Renal cortical epithelial cell (primary cell): ENCODE data around the gene CCDC40. TPM values are rescaled to one million over a fixed set of nuclear protein-coding genes. Genes with fewer than 3 reads are reported as not detected.
"Not testable (repeated sequence)": the region's sequence is repeated elsewhere in the genome, so short reads cannot be mapped to it uniquely, and the experiment has no call there.

Source experiments
- DNase-seq: peaks from one replicate; pipeline ENCODE4 v3.0.0-alpha.2; 2011; ENCODE audit warnings: low read depth
- total RNA-seq: library from RNA; depleted of rRNA; stranded (reverse); fragments of >200 nt; gene quantifications from 2 replicates; pipeline ENCODE4 v1.2.3, GENCODE V29; 2014

The CCDC40 gene
- total RNA-seq, 1 donor from 2014 or later = 23.4 TPM

DNA sequence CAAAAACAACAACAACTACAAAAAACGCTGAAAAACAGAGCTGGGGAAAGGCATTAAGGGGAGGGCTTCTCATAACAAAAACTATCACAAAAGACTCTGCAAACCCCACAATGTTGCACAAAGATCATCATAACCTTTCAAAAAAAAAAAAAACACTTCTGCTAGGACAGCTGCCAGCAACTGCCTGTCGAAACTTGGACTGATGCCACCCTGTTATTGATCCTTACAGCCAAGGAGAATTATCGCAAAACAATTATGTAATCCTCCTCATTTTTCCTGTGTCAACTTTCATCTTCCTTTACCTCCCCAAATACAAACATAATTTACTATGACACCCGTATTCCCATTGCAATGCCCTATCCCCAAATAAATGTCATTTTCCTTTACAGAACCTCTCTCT, 9.3 kb downstream of the CCDC40 start:
- DNase-seq = no peak

DNA sequence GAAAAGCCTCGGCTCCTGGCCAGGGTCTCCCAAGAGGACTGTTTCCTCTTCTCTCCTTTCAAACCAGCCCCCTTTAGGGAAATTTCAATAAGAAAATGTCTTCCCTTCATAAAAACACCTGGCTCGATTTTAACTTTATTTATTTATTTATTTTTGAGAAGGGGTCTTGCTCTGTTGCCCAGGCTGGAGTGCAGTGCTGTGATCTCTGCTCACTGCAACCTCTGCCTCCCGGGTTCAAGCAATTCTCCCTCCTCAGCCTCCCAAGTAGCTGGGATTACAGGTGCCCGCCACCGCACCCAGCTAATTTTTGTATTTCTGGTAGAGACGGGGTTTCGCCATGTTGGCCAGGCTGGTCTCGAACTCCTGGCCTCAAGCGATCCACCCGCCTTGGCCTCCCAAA, 10.3 kb downstream of the CCDC40 start:
- DNase-seq = not testable (repeated sequence)

DNA sequence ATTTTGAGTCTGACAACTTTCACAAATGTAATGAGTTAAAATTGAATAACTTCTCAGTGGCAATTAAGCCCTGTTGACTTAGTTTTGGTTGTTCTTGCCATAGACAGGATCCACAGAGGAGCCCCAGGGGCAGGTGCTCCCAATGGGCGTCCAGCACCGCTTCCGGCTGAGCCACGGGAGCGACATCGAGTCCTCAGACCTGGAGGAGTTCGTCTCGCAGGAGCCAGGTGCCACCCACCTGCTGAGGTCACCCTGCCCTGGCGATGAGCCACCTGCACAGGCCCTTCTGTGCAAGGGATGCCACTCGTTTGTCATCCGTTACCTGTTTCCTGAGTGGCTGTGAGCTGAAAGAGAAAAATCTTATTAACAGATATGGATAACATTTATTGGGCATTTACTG, 10.7 kb downstream of the CCDC40 start:
- no peak for DNase-seq

DNA sequence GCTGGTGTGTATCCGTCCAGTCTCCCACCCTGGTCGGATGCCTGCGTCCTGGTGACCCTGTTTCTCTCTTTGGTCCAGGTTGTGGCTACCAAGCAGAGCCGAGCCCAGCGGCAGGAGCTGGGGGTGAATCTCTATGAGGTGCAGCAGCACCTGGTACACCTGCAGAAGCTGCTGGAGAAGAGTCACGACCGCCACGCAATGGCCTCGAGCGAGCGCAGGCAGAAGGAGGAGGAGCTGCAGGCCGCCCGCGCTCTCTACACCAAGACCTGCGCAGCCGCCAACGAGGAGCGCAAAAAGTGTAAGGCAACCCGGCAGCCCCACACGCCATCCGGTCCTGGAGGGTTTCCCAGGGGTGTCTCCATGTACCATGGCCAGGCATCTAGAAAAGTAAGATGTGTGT, 13.5 kb downstream of the CCDC40 start:
- DNase-seq = no peak

DNA sequence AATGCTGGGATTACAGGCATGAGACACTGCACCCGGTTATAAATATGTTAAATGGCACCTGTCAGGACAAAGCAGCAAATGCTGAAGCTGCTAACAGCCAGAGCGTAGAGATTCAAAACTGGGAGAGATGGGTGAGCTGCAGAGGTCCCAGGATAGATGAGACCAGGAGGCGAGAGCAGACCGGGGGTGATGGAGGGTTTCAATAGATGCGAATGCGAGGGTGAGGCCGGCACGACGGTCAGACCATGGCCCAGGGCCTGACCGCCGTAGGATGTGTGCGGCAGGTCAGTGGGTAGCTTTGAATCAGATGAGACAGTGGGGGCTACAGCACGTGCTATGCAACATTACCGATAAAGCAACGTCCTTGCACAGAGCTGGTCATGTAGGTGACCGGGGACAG, 14.3 kb downstream of the CCDC40 start:
- DNase-seq = no peak

DNA sequence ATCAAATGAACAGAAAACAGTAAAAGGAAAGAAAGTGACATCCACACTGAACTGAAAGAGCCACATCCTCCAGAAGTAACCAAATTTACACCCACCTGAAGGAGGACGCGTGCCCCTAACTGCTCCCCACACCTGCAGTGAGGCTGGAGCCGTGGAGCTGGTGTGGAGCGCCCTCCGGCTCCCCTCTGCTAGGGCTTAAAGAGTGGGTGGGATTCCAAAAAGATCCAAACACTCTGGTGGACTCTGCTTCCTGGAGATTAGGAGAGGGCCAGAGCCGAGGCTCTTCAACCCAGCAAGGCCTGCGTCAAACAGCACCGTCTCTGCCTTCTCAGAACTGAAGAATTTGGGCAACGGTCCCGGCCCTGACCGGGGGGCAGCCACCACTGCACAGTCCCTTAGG, 15.2 kb downstream of the CCDC40 start:
- no peak for DNase-seq

DNA sequence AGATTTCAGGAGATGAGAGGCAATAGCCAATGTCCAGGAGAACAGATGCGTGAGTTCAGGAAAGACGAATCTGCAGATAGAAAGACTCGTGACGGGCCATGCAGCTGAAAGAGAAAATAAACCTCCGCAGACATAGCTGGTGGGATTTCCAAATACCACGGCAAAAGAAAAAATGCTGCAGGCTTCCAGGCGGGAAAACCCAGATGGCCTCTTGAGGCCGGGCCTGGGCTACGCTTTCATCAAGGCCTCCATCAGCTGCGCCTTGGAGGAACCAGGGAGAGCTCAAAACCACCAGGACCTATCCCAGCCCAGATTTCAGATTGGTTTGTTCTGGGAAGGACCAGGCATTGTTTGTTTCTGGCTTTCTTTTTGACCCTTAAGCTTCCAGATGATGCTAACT, 16.7 kb downstream of the CCDC40 start:
- no peak for DNase-seq

DNA sequence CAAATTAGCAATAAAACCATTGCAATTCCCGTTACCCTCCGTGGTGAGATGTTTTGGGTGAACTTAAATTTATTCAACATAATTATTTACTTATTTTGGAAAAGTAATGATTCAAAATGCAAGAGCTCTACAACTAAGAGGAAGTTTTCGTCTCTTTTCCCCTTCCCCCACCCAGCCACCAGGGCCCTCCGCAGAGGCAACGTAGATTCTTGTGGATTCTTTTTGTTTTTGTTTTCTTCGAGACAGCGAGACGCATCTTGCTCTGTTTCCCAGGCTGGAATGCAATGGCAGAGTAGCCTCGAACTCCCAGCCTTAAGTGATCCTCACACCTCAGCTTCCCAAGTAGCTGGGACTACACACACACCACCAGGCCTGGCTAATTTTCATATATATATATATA, 19.2 kb downstream of the CCDC40 start:
- no peak for DNase-seq

DNA sequence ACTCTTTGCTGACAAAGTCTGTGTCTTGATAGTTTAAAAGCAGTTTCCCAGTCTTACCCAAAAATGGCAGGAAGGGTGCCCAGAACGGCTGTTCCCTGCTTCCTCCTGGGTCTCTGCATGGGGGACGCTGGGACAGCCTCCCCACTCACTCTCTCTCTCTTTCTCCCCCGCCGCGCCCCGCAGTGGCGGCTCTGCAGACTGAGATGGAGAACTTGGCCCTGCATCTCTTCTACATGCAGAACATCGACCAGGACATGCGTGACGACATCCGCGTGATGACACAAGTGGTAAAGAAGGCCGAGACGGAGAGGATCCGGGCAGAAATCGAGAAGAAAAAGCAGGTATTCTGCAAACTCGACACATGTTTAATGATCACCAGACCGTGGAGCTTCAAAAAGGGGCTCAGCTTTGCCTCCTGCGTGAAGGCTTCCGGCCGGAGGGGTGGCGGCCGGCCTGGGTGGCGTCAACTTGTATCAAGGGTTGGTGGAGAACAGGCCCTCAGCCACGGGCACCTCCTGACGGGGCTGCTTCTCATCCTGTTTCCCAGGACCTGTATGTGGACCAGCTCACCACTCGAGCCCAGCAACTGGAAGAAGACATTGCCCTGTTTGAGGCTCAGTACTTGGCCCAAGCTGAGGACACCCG, 22.0 kb downstream of the CCDC40 start:
- DNase-seq = no peak

DNA sequence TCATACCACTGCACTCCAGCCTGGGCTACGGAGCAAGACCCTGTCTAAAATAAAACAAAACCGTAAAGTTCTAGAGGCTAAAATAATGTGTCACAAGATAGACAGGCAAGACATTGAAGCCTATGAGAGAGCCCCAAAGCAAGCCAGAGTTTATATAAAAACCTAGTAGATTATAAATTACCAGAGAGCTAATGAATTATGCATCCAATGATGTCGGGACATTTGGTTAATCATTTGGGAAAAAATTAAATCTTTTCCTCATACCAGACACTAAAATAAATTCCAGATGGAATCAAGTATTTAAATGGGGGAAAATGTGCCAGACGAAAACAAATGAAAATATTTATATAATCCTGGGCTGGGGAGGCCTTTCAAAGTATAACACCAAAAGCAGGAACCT, 24.2 kb downstream of the CCDC40 start:
- peak; percentile 91 for DNase-seq

DNA sequence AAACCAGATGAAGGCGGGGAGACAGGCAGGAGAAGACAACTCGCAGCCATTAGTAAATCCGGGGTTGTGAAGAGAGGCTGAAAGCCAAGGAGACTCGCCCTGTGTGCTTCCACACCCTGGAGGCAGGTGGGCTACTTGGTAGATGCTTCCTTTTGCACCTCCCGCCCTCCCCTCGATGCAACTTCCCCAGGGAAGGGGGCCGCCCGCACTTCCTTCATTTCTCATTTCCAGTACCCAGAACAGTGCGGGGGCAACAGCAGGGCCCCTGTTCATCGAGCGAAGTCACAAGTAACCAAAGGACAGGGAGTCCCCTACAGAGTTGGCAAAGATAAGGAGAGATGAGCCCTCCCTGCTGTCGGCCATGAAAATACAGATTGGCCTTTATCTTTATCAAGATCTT, 25.0 kb downstream of the CCDC40 start:
- DNase-seq = no peak

DNA sequence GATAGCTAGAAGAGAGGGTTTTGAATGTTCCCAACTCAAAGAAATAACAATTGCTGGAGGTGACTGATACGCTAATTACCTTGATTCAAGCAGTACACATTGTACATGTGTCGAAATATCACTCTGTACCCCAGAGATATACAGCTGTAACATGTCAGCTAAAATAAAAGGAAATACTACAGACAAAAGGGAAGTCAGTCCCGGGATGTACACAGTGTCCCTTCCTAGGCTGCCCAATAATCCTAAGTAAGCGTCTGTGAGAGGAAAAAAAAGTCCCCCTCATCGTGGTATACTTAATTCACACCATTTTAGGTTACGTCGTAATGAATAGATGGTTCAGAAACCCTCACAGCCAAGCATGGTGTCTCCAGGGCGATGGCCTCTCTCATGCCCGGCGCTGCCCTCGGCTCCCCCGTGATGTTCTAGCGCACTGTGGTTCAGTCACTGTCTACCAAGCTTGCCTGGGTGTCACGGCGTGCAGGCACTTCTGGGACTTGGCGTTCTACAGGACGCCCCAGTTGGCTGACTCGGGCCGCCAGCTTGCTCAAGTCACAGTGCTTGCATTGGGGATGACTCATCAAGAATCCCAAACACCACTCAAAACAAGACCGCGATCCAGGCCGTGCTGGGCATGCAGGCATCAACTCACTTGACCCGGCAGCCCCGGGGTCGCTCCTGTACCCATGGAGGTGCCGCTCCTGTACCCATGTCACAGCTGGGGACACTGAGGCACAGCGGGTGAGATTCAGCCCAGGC, 27.6 kb downstream of the CCDC40 start:
- peak; percentile 89 for DNase-seq

DNA sequence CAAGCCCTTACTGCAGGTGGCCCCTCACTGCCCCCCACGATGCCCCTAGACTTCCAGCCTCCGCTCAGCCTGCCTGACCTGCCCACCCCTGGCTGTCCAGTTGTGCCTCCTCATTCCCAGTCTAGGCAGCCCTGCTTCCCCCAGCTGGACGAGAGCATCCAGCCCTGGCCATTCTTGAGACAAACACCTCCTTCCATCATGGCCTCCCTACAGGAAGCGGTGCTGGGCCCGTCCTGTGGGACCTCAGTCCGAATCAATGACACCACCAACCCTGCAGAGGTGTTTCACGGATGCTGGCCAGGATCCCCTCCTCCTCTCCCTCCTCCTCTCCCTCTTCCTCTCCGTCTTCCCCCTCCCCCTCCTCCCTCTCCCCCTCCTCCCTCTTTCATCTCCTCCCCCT, 28.3 kb downstream of the CCDC40 start:
- DNase-seq = no peak

DNA sequence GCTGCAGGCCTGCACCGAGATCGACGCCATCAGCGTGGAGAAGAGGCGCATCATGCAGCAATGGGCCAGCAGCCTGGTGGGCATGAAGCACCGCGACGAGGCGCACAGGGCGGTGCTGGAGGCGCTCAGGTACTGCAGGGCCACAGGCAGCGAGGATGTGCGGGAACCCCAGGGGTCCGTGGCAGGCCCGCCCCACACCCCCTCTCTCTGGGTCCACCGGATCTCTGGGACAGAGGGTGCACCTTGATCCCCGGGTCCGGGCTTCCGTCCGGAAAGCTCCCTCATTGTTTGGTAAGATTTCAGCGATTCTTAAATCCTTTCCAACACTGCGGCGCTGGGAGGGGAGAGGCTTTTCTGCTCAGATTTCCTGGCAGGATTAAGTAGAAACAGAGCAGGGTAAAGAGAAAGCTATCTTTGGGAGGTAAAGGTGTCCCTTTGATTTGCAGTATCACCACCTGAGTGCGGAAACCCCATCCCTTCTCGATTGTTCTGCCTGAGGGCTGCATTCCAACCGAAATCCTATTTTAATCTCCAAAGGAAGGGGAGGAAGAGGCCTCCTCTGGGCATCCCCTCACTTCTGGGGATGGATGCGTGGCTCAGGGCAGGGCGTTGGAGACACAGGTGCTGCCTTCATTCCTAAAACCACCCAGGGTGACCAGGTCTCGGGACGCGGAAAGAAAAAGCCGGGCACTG, 29.2 kb downstream of the CCDC40 start:
- DNase-seq = no peak

DNA sequence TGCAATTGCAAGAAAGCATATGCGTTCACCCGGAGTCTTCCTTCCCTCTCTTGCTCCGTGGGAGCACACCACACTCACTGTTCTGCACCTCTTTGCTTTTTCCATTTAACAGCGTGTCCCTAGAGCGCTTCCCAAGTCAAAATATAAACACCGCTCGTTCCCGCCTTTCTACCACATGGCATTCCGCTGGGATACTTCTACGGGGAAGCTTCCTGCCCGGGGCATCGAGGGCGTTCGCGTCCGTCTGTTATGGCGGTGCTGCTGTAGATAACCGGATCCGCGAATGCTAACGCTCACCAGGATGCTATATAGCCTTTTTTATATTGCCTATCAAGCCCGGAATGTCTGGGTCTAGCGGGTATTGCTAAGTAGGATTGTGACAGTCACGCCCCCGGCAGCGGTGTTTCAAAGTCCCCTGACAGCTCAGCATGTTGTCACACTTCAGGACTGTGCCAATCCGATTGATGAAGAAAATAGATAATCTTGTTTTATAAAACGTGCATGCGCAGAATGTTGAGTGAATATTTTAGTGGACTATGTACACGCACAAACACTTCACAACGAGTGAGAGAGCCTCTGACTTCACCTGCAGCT, 31.0 kb downstream of the CCDC40 start:
- DNase-seq = no peak

DNA sequence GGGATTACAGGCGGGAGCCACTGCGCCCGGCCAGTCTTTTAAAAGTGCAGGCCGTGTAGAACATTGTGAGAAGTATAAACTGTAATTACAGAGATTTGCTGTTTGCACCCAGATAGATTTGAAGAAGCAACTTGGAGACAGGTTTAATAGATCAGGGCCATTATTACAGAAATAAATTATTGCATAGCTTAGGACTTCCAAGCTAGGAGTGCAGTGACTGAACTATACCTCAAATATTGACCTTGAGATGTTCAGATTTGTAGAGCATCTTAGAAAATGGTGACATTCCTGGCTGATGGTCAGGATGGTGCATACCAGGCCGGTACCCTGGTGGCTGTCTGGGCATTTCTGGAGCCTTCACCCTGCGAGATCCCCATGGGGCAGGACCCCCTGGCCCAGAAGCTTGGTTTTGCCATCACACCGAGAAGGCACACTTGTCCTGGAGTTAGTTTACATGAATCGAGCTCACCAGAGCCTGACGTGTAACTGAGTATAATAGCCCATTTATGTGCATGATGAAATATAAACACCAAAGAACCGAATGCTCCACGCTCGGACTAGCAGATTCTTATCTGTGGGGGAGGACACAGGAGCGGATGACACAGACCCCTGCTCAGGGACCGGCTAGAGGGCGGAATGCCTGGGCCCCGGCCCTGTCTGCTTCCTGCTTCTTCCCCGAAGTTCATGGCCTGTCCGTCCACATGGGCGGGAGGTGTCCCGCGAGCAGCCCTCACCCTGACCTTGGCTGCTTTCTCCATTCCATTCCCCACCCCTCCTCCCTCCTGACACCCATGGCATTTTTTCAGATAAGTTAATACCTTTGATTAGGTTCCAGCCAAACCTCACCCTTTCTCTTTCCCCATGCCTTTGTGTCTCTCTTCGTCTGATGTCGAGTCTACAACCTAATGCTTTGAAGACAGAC, 32.1 kb downstream of the CCDC40 start:
- peak; percentile 67 for DNase-seq

DNA sequence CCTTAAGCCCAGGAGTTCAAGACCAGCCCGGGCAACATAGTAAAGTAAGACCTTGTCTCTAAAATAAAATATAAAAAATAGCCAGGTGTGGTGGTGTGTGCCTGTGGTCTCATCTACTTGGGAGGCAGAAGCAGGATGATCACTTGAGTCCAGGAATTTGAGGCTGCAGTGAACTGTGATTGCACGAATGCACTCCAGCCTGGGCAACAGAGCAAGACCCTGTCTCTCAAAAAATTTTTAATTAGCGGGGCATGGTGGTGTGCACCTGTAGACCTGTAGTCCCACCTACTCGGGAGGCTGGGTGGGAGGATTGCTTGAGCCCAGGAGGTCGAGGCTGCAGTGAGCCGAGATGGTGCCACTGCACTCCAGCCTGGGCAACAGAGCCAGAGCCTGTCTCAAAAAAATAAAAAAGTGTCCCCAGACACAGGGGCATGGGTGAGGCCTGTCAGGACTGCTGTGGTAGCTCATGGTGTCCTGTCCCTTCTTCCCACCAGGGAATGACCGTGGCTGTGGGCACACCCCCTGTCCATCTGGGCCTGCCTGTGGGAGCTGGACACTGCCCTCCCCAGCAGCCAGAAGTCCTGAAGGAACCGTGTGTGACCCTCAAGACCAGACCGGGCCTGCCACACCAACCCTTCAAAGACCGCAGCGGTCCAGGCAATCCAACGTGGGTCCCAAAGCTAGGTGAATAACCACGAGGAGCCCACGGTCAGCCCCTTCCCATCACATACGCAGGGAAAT, 34.1 kb downstream of the CCDC40 start:
- no peak for DNase-seq

DNA sequence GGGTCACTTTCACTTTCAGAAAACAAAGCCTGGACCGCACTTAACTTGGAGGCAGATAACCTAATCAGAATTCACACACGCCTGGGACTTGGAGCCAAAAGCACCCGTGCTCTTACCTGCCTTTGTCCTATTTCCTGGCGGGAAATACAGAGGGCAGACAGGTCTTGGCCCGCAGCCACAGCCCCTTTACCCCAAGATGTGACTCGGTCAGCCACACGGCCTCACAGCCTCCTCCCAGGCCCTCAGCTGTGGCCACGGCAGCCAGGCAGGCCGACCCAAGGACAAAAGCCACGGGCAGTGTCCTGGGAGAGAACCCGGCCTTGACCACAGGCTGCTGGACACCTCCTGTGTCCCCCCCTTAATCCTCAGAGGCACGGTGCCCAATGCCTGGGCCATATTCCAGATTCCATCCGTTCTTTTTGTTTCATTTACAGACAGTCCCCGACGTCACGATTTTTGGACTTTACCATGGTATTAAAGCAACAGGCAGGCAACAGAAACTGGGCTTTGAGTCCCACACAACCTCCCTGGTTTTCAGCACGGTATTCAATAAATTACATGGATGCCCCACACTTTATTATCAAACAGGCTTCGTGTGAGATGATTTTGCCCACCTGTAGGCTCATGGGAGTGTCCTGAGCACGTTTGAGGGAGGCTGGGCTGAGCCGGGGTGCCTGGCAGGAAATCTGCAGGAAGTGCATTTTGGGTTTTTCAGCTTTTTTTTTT, 34.8 kb downstream of the CCDC40 start:
- no peak for DNase-seq

DNA sequence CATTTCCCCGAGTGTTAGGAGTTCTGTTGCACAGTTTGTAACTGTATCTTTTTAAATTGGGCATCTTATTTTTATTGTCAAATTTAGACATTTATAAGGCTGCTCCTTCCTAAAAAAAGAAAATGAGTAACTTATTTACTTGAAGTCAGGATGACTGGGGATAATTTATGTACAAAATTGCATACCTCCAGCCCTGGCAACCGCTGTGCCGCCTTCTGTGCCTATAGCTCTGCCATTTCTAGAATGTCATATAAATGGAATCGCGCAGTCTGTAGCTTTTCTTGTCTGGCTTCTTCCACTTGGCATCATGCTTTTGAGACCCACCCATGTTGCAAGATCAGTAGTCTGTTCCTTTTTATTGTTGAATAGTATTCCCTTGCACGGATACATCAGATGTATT, 36.0 kb downstream of the CCDC40 start:
- no peak for DNase-seq

DNA sequence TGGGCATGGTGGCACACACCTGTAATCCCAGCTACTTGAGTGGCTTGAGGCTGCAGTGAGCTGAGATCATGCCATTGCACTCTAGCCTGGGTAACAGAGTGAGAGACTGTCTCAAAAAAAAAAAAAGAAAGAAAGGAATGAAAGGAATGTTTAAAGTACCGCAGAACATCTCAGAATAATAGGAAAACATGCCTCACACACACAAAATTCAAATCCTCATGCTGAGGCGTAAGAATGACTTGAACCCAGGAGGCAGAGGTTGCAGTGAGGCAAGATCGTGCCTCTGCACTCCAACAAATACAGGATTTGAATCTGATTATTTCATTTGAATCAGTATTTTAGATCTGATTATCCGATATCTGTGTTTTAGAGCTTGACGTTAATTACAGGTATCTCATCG, 43.6 kb downstream of the CCDC40 start:
- DNase-seq = peak; percentile 48
